MM.1S (cell line): Measurements from ENCODE around the gene MRO.

Source experiments
- DNase-seq: peaks from one replicate; pipeline ENCODE4 v3.0.0-alpha.2; 2015
- H2AFZ ChIP-seq: fragments of 300-600 bp; sonication (generic); 2 replicates; pipeline ENCODE4 v1.6.0; 2016; ENCODE audit warnings: antibody characterized with exemption, low read length
- H3F3A ChIP-seq: fragments of 300-600 bp; sonication (generic); 2 replicates; pipeline ENCODE4 v1.6.1; 2016; ENCODE audit warnings: mild to moderate bottlenecking, antibody characterized with exemption, low read length, moderate library complexity, mixed read lengths; ENCODE audit not compliant: insufficient read depth
- H3K27ac ChIP-seq: fragments of 300-600 bp; sonication (generic); 2 replicates; pipeline ENCODE4 v1.5.1; 2016; ENCODE audit warnings: mild to moderate bottlenecking, low read length
- H3K27me3 ChIP-seq: fragments of 300-600 bp; sonication (generic); replicated peaks from 2 replicates; pipeline ENCODE4 v1.6.0; 2016; ENCODE audit warnings: low read length; ENCODE audit not compliant: insufficient read depth
- H3K36me3 ChIP-seq: fragments of 300-600 bp; sonication (generic); replicated peaks from 2 replicates; pipeline ENCODE4 v1.6.1; 2016; ENCODE audit warnings: mild to moderate bottlenecking, low read length, mixed read lengths; ENCODE audit not compliant: insufficient read depth
- H3K4me1 ChIP-seq: fragments of 300-600 bp; sonication (generic); 2 replicates; pipeline ENCODE4 v1.6.1; 2016; ENCODE audit warnings: low read length, mixed read lengths
- H3K4me2 ChIP-seq: fragments of 300-600 bp; sonication (generic); 2 replicates; pipeline ENCODE4 v1.6.0; 2016; ENCODE audit warnings: low read depth, low read length
- H3K4me3 ChIP-seq: fragments of 300-600 bp; sonication (generic); 2 replicates; pipeline ENCODE4 v1.5.1; 2016; ENCODE audit warnings: low read length, mixed read lengths
- H3K79me2 ChIP-seq: fragments of 300-600 bp; sonication (generic); 2 replicates; pipeline ENCODE4 v1.6.1; 2016; ENCODE audit warnings: mixed run types, low read length, mixed read lengths
- H3K9ac ChIP-seq: fragments of 300-600 bp; sonication (generic); 2 replicates; pipeline ENCODE4 v1.6.1; 2016; ENCODE audit warnings: low read length, mixed read lengths
- H3K9me2 ChIP-seq: fragments of 300-600 bp; sonication (generic); replicated peaks from 2 replicates; pipeline ENCODE4 v1.6.1; 2016; ENCODE audit warnings: mild to moderate bottlenecking, low read length, mixed read lengths; ENCODE audit not compliant: insufficient read depth
- H3K9me3 ChIP-seq: fragments of 300-600 bp; sonication (generic); replicated peaks from 2 replicates; pipeline ENCODE4 v1.6.1; 2016; ENCODE audit warnings: mild to moderate bottlenecking, low read length, mixed read lengths; ENCODE audit not compliant: insufficient read depth
- H4K20me1 ChIP-seq: fragments of 300-600 bp; sonication (generic); 2 replicates; pipeline ENCODE4 v1.6.1; 2016; ENCODE audit warnings: mild to moderate bottlenecking, low read length, moderate library complexity, mixed read lengths; ENCODE audit not compliant: insufficient read depth
- EZH2 ChIP-seq: fragments of 300-600 bp; sonication (generic); optimal IDR thresholded peaks from 2 replicates; pipeline ENCODE3; 2017; ENCODE audit warnings: low read depth, mild to moderate bottlenecking, antibody characterized with exemption, low read length, mixed read lengths
- EZH2phosphoT487 ChIP-seq: fragments of 300-600 bp; sonication (generic); IDR thresholded peaks from 2 replicates; pipeline ENCODE4 v1.6.1; 2018; ENCODE audit warnings: antibody characterized with exemption, low read length
- TF ChIP-seq, protein P1 (sequence below): fragments of 300-600 bp; sonication (generic); IDR thresholded peaks from 2 replicates; pipeline ENCODE4 v1.5.1; 2016; ENCODE audit warnings: antibody characterized with exemption, low read length, mixed read lengths

Gene MRO

DNA sequence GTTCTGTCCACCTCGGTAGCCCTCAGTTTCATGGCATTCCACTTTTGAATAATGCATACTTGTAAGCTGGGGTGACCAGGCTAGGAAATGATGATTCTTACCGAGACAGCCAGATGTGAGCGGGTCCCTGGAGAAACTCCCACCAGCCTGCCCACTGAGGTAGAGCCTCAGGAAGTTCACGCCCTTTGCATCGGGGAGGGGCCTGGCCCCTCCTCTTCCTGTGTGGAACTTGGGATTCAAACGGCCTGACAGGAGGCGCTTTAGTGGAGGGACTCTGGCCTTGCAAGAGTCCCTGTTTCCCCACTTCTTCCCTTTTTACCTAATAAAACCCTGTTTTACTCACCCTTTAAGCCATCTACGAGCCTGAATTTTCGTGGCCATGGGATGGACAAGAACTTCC is 44.6 kb downstream of the MRO start:
- Histone ChIP-seq H3K9ac (no peak overlapping the region), H3K4me2 (no peak overlapping the region)

DNA sequence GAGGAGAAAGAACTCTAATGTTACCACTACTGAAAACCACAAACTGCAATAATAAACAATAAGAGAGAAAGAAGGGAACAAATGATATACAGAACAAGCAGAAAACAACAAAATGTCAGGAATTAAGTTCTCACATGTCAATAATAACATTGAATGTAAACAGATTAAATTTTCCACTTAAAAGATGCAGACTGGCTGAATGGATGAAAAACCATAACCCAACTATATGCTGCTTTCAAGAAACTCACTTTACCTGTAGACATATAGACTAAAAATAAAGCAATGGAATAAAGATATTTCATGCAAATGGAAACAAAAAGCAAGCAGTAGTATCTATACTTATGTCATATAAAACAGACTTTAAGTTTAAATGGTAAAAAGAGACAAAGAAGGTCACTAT is 50.4 kb downstream of the MRO start:
- H3K79me2 ChIP-seq, result no peaks in the 10 kb centered on the region
- H3K9me3 ChIP-seq, result no peaks in the 10 kb centered on the region
- H3K4me1 ChIP-seq, result no peaks in the 10 kb centered on the region
- no peak overlapping the region for H3K9ac ChIP-seq
- H3K36me3 ChIP-seq, result no peaks in the 10 kb centered on the region
- DNase-seq, result no peak
- TF ChIP-seq, protein P1, sequence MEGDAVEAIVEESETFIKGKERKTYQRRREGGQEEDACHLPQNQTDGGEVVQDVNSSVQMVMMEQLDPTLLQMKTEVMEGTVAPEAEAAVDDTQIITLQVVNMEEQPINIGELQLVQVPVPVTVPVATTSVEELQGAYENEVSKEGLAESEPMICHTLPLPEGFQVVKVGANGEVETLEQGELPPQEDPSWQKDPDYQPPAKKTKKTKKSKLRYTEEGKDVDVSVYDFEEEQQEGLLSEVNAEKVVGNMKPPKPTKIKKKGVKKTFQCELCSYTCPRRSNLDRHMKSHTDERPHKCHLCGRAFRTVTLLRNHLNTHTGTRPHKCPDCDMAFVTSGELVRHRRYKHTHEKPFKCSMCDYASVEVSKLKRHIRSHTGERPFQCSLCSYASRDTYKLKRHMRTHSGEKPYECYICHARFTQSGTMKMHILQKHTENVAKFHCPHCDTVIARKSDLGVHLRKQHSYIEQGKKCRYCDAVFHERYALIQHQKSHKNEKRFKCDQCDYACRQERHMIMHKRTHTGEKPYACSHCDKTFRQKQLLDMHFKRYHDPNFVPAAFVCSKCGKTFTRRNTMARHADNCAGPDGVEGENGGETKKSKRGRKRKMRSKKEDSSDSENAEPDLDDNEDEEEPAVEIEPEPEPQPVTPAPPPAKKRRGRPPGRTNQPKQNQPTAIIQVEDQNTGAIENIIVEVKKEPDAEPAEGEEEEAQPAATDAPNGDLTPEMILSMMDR, result no peak
- TF ChIP-seq EZH2phosphoT487 (no peak), EZH2 (no peak)
- H2AFZ ChIP-seq, result no peak overlapping the region
- no peaks in the 10 kb centered on the region for H3F3A ChIP-seq
- H3K27me3 ChIP-seq, result no peaks in the 10 kb centered on the region
- H4K20me1 ChIP-seq, result no peaks in the 10 kb centered on the region
- H3K4me3 ChIP-seq, result no peak overlapping the region
- H3K27ac ChIP-seq, result no peak overlapping the region
- H3K9me2 ChIP-seq, result no peaks in the 10 kb centered on the region
- no peak overlapping the region for H3K4me2 ChIP-seq

More for the DNA sequence above, 44.6 kb downstream of the MRO start:
- no peaks in the 10 kb centered on the region for H3K27me3 ChIP-seq
- H2AFZ ChIP-seq, result no peak overlapping the region
- no peak overlapping the region for H3K4me3 ChIP-seq
- H3K79me2 ChIP-seq, result no peaks in the 10 kb centered on the region
- no peaks in the 10 kb centered on the region for H3F3A ChIP-seq
- no peaks in the 10 kb centered on the region for H4K20me1 ChIP-seq
- H3K27ac ChIP-seq, result no peak overlapping the region
- no peaks in the 10 kb centered on the region for H3K9me3 ChIP-seq
- no peaks in the 10 kb centered on the region for H3K9me2 ChIP-seq
- TF ChIP-seq EZH2phosphoT487, result no peak
- TF ChIP-seq EZH2, result no peak
- TF ChIP-seq, protein P1, result no peak
- no peak for DNase-seq
- no peaks in the 10 kb centered on the region for H3K36me3 ChIP-seq
- H3K4me1 ChIP-seq, result no peaks in the 10 kb centered on the region

DNA sequence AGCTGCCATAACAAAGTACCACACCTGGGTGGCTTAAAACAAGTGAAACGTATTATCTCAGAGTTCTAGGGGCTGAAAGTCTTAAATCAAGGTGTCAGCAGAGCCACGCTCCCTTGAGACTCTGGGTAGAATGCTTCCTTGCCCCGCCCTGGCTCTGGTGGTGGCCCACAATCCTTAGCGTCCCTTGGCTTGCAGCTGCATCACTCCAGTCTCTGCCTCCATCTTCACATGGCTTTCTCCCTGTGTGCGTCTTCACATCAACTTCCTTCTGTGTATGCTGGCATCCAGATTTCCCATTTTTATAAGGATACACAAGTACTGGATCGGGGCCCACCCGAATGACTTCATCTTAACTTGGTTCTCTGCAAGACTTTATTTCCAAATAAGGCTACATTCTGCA is 62.5 kb downstream of the MRO start:
- no peaks in the 10 kb centered on the region for H3K36me3 ChIP-seq
- H3K9me2 ChIP-seq, result no peaks in the 10 kb centered on the region
- no peaks in the 10 kb centered on the region for H3F3A ChIP-seq
- no peak overlapping the region for H3K27ac ChIP-seq
- no peak overlapping the region for H3K4me2 ChIP-seq
- H2AFZ ChIP-seq, result no peak overlapping the region
- no peaks in the 10 kb centered on the region for H3K79me2 ChIP-seq
- no peaks in the 10 kb centered on the region for H4K20me1 ChIP-seq
- DNase-seq, result no peak
- H3K9me3 ChIP-seq, result no peaks in the 10 kb centered on the region
- H3K4me3 ChIP-seq, result no peak overlapping the region
- no peaks in the 10 kb centered on the region for H3K4me1 ChIP-seq
- no peak overlapping the region for H3K9ac ChIP-seq
- H3K27me3 ChIP-seq, result no peaks in the 10 kb centered on the region
- no peak for TF ChIP-seq EZH2phosphoT487
- TF ChIP-seq, protein P1, result no peak
- TF ChIP-seq EZH2, result no peak
